Astrocyte (in vitro differentiated cells and primary cell): Measurements from ENCODE around the gene CD177.
"Not testable (repeated sequence)": the region's sequence is repeated elsewhere in the genome, so short reads cannot be mapped to it uniquely, and the experiment has no call there.

Source experiments
- CTCF ChIP-seq: IDR thresholded peaks from 2 replicates; pipeline ENCODE4 v1.5.1; 2011; ENCODE audit warnings: low read depth, mild to moderate bottlenecking, inconsistent platforms, low read length, moderate library complexity; ENCODE audit not compliant: insufficient read depth
- EZH2 ChIP-seq: IDR thresholded peaks from 2 replicates; pipeline ENCODE4 v1.6.1; 2012; ENCODE audit warnings: mild to moderate bottlenecking, low read length, inconsistent platforms; ENCODE audit not compliant: insufficient read depth

GRCh38 chr19:43368897-43369296 lies 15.4 kb downstream of the CD177 start:
- not testable (repeated sequence) for TF ChIP-seq EZH2, CTCF
